K562 (cell line): Measurements from ENCODE around the gene TNIK. TPM values are rescaled to one million over a fixed set of nuclear protein-coding genes. Genes with fewer than 3 reads are reported as not detected.

Experiments
- ATAC-seq: fragments of 200-7000 bp; cut with Tn5 transposase; 3 replicates; pipeline ENCODE4 v1.9.1; 2020; ENCODE audit warnings: moderate library complexity
- BruUV-seq: library from RNA; stranded (reverse); fragments of 400-500 nt; replicated peaks from 2 replicates; lab custom pipeline; 2021; lab: Mats Ljungman, UMichigan
- CTCF ChIA-PET: fragments of 300-600 bp; formaldehyde crosslinking; extraction: SDS; loops from one replicate; lab custom pipeline; 2021; ENCODE audit warnings: low intra/inter-chr PET ratio; lab: Yijun Ruan, JAX
- POLR2A ChIA-PET: fragments of 300-600, 350-650 bp; sonication (Branson Sonifier 250); formaldehyde crosslinking; extraction: SDS; loops from one replicate; lab custom pipeline; 2021; ENCODE audit warnings: antibody characterized with exemption, inconsistent platforms; lab: Yijun Ruan, JAX
- DNase-seq, 4 experiments: peaks; one replicate each; pipeline versions ENCODE4 v3.0.0 to v3.0.0-alpha.2; 2011 to 2018; ENCODE audit warnings: low spot score in 3 of 4, mixed read lengths in 3 of 4; ENCODE audit errors: extremely low read depth in 1 of 4
- FAIRE-seq: peaks from 2 replicates; lab custom pipeline; 2011; peaks lifted over from hg19 to GRCh38; lab: Jason Lieb, UNC
- H2AFZ ChIP-seq: 2 replicates; pipeline ENCODE4 v1.6.0; 2011; ENCODE audit warnings: low read depth, low read length, control low read depth, inconsistent platforms
- H3K27ac ChIP-seq: fragments of 200-600 bp; 3 replicates; pipeline ENCODE4 v1.8.0; 2011; ENCODE audit warnings: low read depth, mild to moderate bottlenecking, control low read depth, inconsistent platforms, low read length, moderate library complexity, mixed read lengths; ENCODE audit errors: extremely low read depth
- H3K27me3 ChIP-seq, 2 experiments: fragments of 300-600 bp in 1 of 2; 2 replicates in 1 of 2; 3 replicates in 1 of 2; pipeline versions ENCODE4 v1.6.0 to v1.8.0; 2011; ENCODE audit warnings: inconsistent platforms in 2 of 2, low read length in 2 of 2, mild to moderate bottlenecking in 1 of 2, mixed read lengths in 1 of 2, moderate library complexity in 1 of 2; ENCODE audit not compliant: control insufficient read depth in 2 of 2, insufficient read depth in 2 of 2
- H3K36me3 ChIP-seq: fragments of 300-600 bp; 3 replicates; pipeline ENCODE4 v1.8.0; 2011; ENCODE audit warnings: mild to moderate bottlenecking, low read length, inconsistent platforms; ENCODE audit not compliant: control insufficient read depth, insufficient read depth
- H3K4me1 ChIP-seq, 2 experiments: fragments of 200-600 bp in 1 of 2; replicated peaks in 1 of 2; 2 replicates in 1 of 2; 3 replicates in 1 of 2; pipeline versions ENCODE4 v1.5.1 to v1.8.0; 2011; ENCODE audit warnings: inconsistent platforms in 2 of 2, low read length in 2 of 2, mild to moderate bottlenecking in 1 of 2, mixed read lengths in 1 of 2, moderate library complexity in 1 of 2; ENCODE audit not compliant: control insufficient read depth in 2 of 2, insufficient read depth in 2 of 2
- H3K4me2 ChIP-seq: 2 replicates; pipeline ENCODE4 v1.6.1; 2011; ENCODE audit warnings: low read length, control low read depth, inconsistent platforms, mixed read lengths; ENCODE audit not compliant: insufficient read depth
- H3K4me3 ChIP-seq: fragments of 200-600 bp; sonication (generic), shearing (Covaris generic); 2 replicates; pipeline ENCODE4 v1.5.1; 2016; ENCODE audit warnings: control low read depth, inconsistent platforms
- H3K79me2 ChIP-seq: fragments of 200-600 bp; 3 replicates; pipeline ENCODE4 v1.8.0; 2011; ENCODE audit warnings: low read length, inconsistent platforms; ENCODE audit not compliant: control insufficient read depth, insufficient read depth
- H3K9ac ChIP-seq, 2 experiments: 2 replicates each; pipeline versions ENCODE4 v1.6.0 to v1.6.1; 2011; ENCODE audit warnings: low read depth in 2 of 2, low read length in 2 of 2, control low read depth in 1 of 2, inconsistent platforms in 1 of 2, mild to moderate bottlenecking in 1 of 2, mixed read lengths in 1 of 2; ENCODE audit not compliant: insufficient read depth in 1 of 2
- H3K9me1 ChIP-seq: one replicate; pipeline ENCODE4 v1.6.0; 2011; ENCODE audit warnings: inconsistent platforms, mild to moderate bottlenecking, low read length, moderate library complexity; ENCODE audit not compliant: control insufficient read depth, insufficient read depth
- H3K9me3 ChIP-seq: replicated peaks from 2 replicates; pipeline ENCODE4 v1.5.1; 2011; ENCODE audit warnings: low read depth, low read length, inconsistent platforms; ENCODE audit not compliant: control insufficient read depth, insufficient read depth
- H4K20me1 ChIP-seq: replicated peaks from 2 replicates; pipeline ENCODE4 v1.6.1; 2011; ENCODE audit warnings: low read length, inconsistent platforms, mixed read lengths; ENCODE audit not compliant: control insufficient read depth, insufficient read depth
- HEY1 ChIP-seq: fragments of 250-450 bp; sonication (Bioruptor Pico); IDR thresholded peaks from 2 replicates; pipeline ENCODE4 v1.5.0; 2020; ENCODE audit warnings: mild to moderate bottlenecking, moderate library complexity, borderline replicate concordance
- NCOA1 ChIP-seq: fragments of 450-650 bp; IDR thresholded peaks from 2 replicates; pipeline ENCODE4 v1.6.1; 2016; ENCODE audit warnings: low read depth
- PCBP2 ChIP-seq: fragments of 200-400 bp; formaldehyde crosslinking; IDR thresholded peaks from 2 replicates; pipeline ENCODE4 v1.6.1; 2018; ENCODE audit warnings: low read length, low read depth, mild to moderate bottlenecking, moderate library complexity; ENCODE audit not compliant: poor library complexity, severe bottlenecking
- PHF8 ChIP-seq: fragments of 200-600 bp; sonication (generic); IDR thresholded peaks from 2 replicates; pipeline ENCODE4 v1.6.1; 2012; ENCODE audit warnings: mixed run types, mild to moderate bottlenecking, inconsistent platforms, low read length, moderate library complexity, borderline replicate concordance
- RCOR1 ChIP-seq, 2 experiments: IDR thresholded peaks; 2 replicates each; pipeline ENCODE4 v1.6.1; 2012; ENCODE audit warnings: low read depth in 2 of 2, low read length in 2 of 2, borderline replicate concordance in 1 of 2, improper control_type of control experiment in 1 of 2
- TCF7L2 ChIP-seq: fragments of 150-350 bp; IDR thresholded peaks from 2 replicates; pipeline ENCODE4 v1.6.1; 2016; ENCODE audit warnings: low read depth, mild to moderate bottlenecking, low read length, moderate library complexity
- TRIM24 ChIP-seq, 2 experiments: fragments of 450-650 bp; IDR thresholded peaks; 2 replicates each; pipeline ENCODE4 v1.6.1; 2016
- ZBTB1 ChIP-seq: sonication (generic); formaldehyde crosslinking; IDR thresholded peaks from 2 replicates; pipeline ENCODE4 v1.8.1; 2023; ENCODE audit warnings: missing genetic modification reagents, low read depth, mild to moderate bottlenecking, borderline replicate concordance
- ZFP1 ChIP-seq: fragments of 450-650 bp; formaldehyde crosslinking; IDR thresholded peaks from 2 replicates; pipeline ENCODE4 v1.4.0; 2020; ENCODE audit warnings: mild to moderate bottlenecking, mixed read lengths
- ZNF12 ChIP-seq: sonication (generic); formaldehyde crosslinking; IDR thresholded peaks from 2 replicates; pipeline ENCODE4 v1.4.0; 2020; ENCODE audit warnings: mild to moderate bottlenecking, missing genetic modification reagents
- WGBS: fragments of 100-300 bp; shearing (Covaris generic); methylation state at CpG from one replicate; pipeline ENCODE4 v1.1.6; 2016; ENCODE audit warnings: low coverage, mixed read lengths; ENCODE audit not compliant: insufficient coverage; ENCODE audit errors: missing lambda C conversion rate; 5-methylcytosine and 5-hydroxymethylcytosine counted together
- in situ Hi-C: fragments of 300-500 bp; cut with MboI; formaldehyde crosslinking; loops from 4 replicates; pipeline ENCODE4 v1.15.0; 2018; ENCODE audit warnings: inconsistent platforms, mixed read lengths
- intact Hi-C: fragments of 100-400 bp; cut with micrococcal nuclease; formaldehyde crosslinking; loops from 2 replicates; pipeline ENCODE4 v1.14.2; 2022
- polyA plus RNA-seq, 8 experiments: library from polyadenylated mRNA; depleted of rRNA in 4 of 8; stranded (reverse) in 5 of 8; unstranded in 3 of 8; fragments of >200 nt; fragmentation: Nextera tagmentation in 2 of 8; fragmentation: Illumina TruSeq in 1 of 8; extraction: Ambion mirVana in 2 of 8; extraction: Trizol in 1 of 8; gene quantifications; 2 replicates each; pipeline versions ENCODE4 v1.2.1 to v1.2.3, GENCODE V29; 2011 to 2014; ENCODE audit warnings: inconsistent platforms in 1 of 8, missing spikeins in 1 of 8
- total RNA-seq, 7 experiments: library from RNA; depleted of rRNA in 6 of 7; stranded (reverse); fragments of >200 nt in 6 of 7; fragmentation: Illumina TruSeq in 2 of 7; extraction: Trizol in 2 of 7; gene quantifications; 2 replicates each; pipeline versions ENCODE4 v1.2.1 to v1.2.3, GENCODE V29; 2011 to 2021; ENCODE audit warnings: low replicate concordance in 1 of 7
- TF ChIP-seq, protein P1 (sequence below): sonication (generic); formaldehyde crosslinking; IDR thresholded peaks from 2 replicates; pipeline ENCODE4 v1.8.0; 2022; ENCODE audit warnings: mild to moderate bottlenecking, missing genetic modification reagents
- TF ChIP-seq, protein P2 (sequence below): fragments of 250-450 bp; sonication (Bioruptor Pico); IDR thresholded peaks from 2 replicates; pipeline ENCODE4 v1.8.0; 2021; ENCODE audit warnings: mild to moderate bottlenecking, moderate library complexity
- TF ChIP-seq, protein P3 (sequence below): sonication (generic); formaldehyde crosslinking; IDR thresholded peaks from 2 replicates; pipeline ENCODE4 v1.8.0; 2022; ENCODE audit warnings: mild to moderate bottlenecking, missing genetic modification reagents

The TNIK gene
- total and polyA plus RNA-seq, 9 of the 15 experiments (the other 6 are each of a cell fraction or from before 2014, with no cell fraction given): 6.6 to 39.0 (median 24.7) TPM

DNA sequence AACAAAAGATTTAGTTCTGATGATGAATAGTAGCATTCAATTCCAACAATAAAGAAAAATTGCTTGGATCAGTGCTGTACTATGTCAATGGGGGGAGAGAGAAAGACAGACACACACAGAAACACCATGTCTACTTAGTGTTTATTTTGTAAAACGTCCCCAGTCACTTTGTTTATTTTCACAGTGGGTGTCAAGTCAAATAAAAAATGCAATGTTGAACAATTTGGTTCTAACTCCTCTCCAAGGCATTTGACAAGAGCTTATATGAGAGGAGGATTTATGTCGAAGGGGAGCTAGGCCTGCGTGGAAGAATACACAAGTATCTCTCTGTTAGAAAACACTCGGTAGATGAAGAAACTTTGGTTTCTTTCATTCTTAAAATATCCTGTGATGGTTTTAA is 232.0 kb downstream of the TNIK start (continued):
- no peak for TF ChIP-seq PCBP2
- TF ChIP-seq, protein P1, sequence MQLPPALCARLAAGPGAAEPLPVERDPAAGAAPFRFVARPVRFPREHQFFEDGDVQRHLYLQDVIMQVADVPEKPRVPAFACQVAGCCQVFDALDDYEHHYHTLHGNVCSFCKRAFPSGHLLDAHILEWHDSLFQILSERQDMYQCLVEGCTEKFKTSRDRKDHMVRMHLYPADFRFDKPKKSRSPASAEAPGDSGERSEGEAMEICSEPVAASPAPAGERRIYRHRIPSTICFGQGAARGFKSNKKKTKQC (CRISPR knock-in tag): no peak
- no peak for TF ChIP-seq ZBTB1 (CRISPR knock-in tag)
- TF ChIP-seq NCOA1: no peak
- TF ChIP-seq RCOR1 (IDR thresholded peaks at IDR 0.05; ENCODE audit: borderline replicate concordance in 1 of 2, low read depth in 2 of 2, low read length in 2 of 2): no peak
- TF ChIP-seq, all 486 proteins: peak for 0

DNA sequence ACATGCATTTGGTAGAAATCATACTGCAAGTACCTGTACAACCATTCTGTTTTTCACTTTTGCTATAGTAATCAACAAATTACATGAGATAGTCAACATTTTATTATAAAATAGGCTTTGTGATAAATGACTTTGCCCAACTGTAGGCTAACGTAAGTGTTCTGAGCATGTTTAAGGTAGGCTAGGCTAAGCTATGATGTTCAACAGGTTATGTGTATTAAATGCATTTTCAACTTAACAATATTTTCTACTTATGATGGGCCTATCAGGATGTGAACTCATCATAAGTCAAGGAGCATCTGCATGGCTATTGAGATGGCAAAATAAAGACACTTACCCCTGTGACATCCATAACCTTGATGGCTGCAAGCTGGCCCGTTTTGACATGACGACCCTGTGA is 232.4 kb downstream of the TNIK start:
- ChIA-PET POLR2A (no interaction called here), CTCF (no interaction called here)
- intact Hi-C loops: no loop called here
- Histone ChIP-seq H3K4me2 (no peak overlapping the region), H3K9me3 (no peaks in the 10 kb centered on the region), H3K27ac (no peak overlapping the region), H3K36me3 (peaks cover 2% of the 10 kb centered on the region; the same call in 1 of the 3 replicates), H3K79me2 (no peaks in the 10 kb centered on the region), H3K4me1 (peaks cover 0 to 11% of the 10 kb centered on the region in 2 experiments; a peak in 2 of 5 replicates), H3K27me3 (no peaks in the 10 kb centered on the region), H3K9me1 (no peaks in the 10 kb centered on the region)
- no TSS peak for BruUV-seq
- 84% methylated on average over 3 of the region's 3 CpGs for WGBS
- TF ChIP-seq TCF7L2: no peak
- no peak for TF ChIP-seq HEY1 (CRISPR knock-in tag)
- TF ChIP-seq, protein P2, sequence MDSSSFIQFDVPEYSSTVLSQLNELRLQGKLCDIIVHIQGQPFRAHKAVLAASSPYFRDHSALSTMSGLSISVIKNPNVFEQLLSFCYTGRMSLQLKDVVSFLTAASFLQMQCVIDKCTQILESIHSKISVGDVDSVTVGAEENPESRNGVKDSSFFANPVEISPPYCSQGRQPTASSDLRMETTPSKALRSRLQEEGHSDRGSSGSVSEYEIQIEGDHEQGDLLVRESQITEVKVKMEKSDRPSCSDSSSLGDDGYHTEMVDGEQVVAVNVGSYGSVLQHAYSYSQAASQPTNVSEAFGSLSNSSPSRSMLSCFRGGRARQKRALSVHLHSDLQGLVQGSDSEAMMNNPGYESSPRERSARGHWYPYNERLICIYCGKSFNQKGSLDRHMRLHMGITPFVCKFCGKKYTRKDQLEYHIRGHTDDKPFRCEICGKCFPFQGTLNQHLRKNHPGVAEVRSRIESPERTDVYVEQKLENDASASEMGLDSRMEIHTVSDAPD: no peak
- no peak for TF ChIP-seq TRIM24 (IDR thresholded peaks at IDR 0.05)
- TF ChIP-seq ZNF12 (CRISPR knock-in tag): no peak
- TF ChIP-seq, protein P3, sequence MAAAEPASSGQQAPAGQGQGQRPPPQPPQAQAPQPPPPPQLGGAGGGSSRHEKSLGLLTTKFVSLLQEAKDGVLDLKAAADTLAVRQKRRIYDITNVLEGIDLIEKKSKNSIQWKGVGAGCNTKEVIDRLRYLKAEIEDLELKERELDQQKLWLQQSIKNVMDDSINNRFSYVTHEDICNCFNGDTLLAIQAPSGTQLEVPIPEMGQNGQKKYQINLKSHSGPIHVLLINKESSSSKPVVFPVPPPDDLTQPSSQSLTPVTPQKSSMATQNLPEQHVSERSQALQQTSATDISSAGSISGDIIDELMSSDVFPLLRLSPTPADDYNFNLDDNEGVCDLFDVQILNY (CRISPR knock-in tag): no peak
- no peak for TF ChIP-seq PHF8
- no peak for TF ChIP-seq ZFP1 (CRISPR knock-in tag)
- TF ChIP-seq, all 486 proteins: peak for 0
- no peak for FAIRE-seq
- Histone ChIP-seq H3K9ac (no peak overlapping the region), H4K20me1 (no peaks in the 10 kb centered on the region), H2AFZ (no peak overlapping the region), H3K4me3 (no peak overlapping the region)
- no peak for DNase-seq
- in situ Hi-C loops: no loop called here
- ATAC-seq: no peak
